ENCODE results near the gene L3MBTL3. TPM values are rescaled to one million over a fixed set of nuclear protein-coding genes. Genes with fewer than 3 reads are reported as not detected.

L3MBTL3 gene
- total and polyA plus RNA-seq, 10 of the 15 experiments (the other 5 are each of a cell fraction or from before 2014, with no cell fraction given), result 0.71 to 9.4 (median 6.2) TPM

DNA sequence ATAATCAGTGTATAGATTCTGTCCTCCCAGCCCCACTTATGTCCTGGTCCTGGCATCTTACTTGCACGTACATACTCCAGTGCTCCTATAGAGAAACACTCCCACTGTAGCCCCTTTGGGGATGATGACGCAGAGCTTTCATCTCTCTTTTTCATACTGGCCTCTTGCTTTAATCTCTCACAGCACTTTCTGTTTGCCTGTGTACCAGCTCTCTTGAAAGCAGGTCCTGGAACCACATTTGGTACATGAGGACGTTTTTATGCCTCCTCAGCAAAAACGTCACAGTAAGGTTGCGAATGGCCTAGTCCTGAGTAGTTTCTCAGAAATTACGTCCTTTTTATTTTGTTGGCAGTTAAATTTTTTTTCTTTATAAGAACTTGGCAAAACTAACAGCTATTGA lies 10.8 kb downstream of the L3MBTL3 start:
- 95% methylated on average over 6 of the region's 6 CpGs for WGBS (ENCODE audit: insufficient coverage, insufficient replicate concordance, low lambda C conversion rate, missing lambda C conversion rate)
- intact Hi-C loops (cut with micrococcal nuclease; ENCODE audit: unreplicated experiment) (no loop called here), in situ Hi-C loops (cut with MboI) (loop anchor here (5.0 kb wide), 2 partner anchors 132 to 432 kb away; no protein-coding TSS in a partner anchor)
- H3K4me2 ChIP-seq (ENCODE audit: control insufficient read depth, insufficient read depth), result no peak overlapping the region
- ChIA-PET POLR2A (no interaction called here), SMC1A (ENCODE audit: uncharacterized antibody, unreplicated experiment) (interaction anchor here (0.8 to 3.4 kb wide), 2 partner anchors 8 to 135 kb away, joined by 3 to 13 read pairs; no protein-coding TSS in a partner anchor), CTCF (interaction anchor here (3.6 kb wide), 1 partner anchor 8 kb away, joined by 23 read pairs; no protein-coding TSS in a partner anchor), RAD21 (ENCODE audit: unreplicated experiment) (no interaction called here)
- peaks cover 14% of the 10 kb centered on the region; the same call in 1 of the 2 replicates for H3K4me1 ChIP-seq (ENCODE audit: control insufficient read depth, insufficient read depth, low read length)
- no peak overlapping the region for H3K9ac ChIP-seq (ENCODE audit: control insufficient read depth, insufficient read depth, low read length)
- no peak overlapping the region for H2AFZ ChIP-seq (ENCODE audit: control insufficient read depth, low read depth, low read length)
- no peak overlapping the region for H3K4me3 ChIP-seq
- no peaks in the 10 kb centered on the region for H3K9me3 ChIP-seq (replicated peaks; ENCODE audit: control insufficient read depth, insufficient read depth, low read length)
- H4K20me1 ChIP-seq (ENCODE audit: control insufficient read depth, insufficient read depth), result no peaks in the 10 kb centered on the region
- no peak for TF ChIP-seq FOXK2 (IDR thresholded peaks at IDR 0.05)
- TF ChIP-seq, protein P1, sequence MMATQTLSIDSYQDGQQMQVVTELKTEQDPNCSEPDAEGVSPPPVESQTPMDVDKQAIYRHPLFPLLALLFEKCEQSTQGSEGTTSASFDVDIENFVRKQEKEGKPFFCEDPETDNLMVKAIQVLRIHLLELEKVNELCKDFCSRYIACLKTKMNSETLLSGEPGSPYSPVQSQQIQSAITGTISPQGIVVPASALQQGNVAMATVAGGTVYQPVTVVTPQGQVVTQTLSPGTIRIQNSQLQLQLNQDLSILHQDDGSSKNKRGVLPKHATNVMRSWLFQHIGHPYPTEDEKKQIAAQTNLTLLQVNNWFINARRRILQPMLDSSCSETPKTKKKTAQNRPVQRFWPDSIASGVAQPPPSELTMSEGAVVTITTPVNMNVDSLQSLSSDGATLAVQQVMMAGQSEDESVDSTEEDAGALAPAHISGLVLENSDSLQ (IDR thresholded peaks at IDR 0.05), result no peak
- TF ChIP-seq BHLHE40 (IDR thresholded peaks at IDR 0.05; ENCODE audit: borderline replicate concordance in 1 of 2, low read depth in 2 of 2, low read length in 1 of 2), result no peak
- no peak for TF ChIP-seq STAT3 (IDR thresholded peaks at IDR 0.05; ENCODE audit: low read depth, low read length)
- TF ChIP-seq RELA (IDR thresholded peaks at IDR 0.05; ENCODE audit: borderline replicate concordance, partially characterized antibody), result no peak
- no peak for TF ChIP-seq MTA3 (IDR thresholded peaks at IDR 0.05; ENCODE audit: borderline replicate concordance, low read length)
- TF ChIP-seq, protein P2, sequence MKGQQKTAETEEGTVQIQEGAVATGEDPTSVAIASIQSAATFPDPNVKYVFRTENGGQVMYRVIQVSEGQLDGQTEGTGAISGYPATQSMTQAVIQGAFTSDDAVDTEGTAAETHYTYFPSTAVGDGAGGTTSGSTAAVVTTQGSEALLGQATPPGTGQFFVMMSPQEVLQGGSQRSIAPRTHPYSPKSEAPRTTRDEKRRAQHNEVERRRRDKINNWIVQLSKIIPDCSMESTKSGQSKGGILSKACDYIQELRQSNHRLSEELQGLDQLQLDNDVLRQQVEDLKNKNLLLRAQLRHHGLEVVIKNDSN (IDR thresholded peaks at IDR 0.05; ENCODE audit: borderline replicate concordance, extremely low read length, insufficient read depth, low read depth, low read length), result no peak
- H3K79me2 ChIP-seq (ENCODE audit: control insufficient read depth, insufficient read depth, low read length), result no peaks in the 10 kb centered on the region
- no peaks in the 10 kb centered on the region for H3K36me3 ChIP-seq (ENCODE audit: control insufficient read depth in 2 of 2, insufficient read depth in 2 of 2, low read length in 1 of 2)
- ATAC-seq (no peak), DNase-seq (ENCODE audit: low read depth, low spot score) (no peak), FAIRE-seq (no peak)
- no peak overlapping the region for H3K27ac ChIP-seq (ENCODE audit: control insufficient read depth, insufficient read depth)
- BruUV-seq (replicated peaks), result no TSS peak
- no peaks in the 10 kb centered on the region for H3K27me3 ChIP-seq (replicated peaks in 1 of 2; ENCODE audit: control insufficient read depth in 2 of 2, insufficient read depth in 2 of 2, low read length in 1 of 2)
